Astrocyte of the spinal cord (primary cell): ENCODE data around the gene TMEM120B.

Experiments used
- DNase-seq: peaks from one replicate; pipeline ENCODE4 v3.0.0; 2011; ENCODE audit warnings: low read depth, low spot score
- H3K4me3 ChIP-seq: 2 replicates; pipeline ENCODE4 v1.5.1; 2011; ENCODE audit warnings: low read depth, mild to moderate bottlenecking, low read length, moderate library complexity
- in situ Hi-C: cut with HindIII; loops from 2 replicates; pipeline ENCODE4 v1.10.0; 2017; ENCODE audit warnings: low sequenced_read_pairs
- TF ChIP-seq, protein P1 (sequence below): IDR thresholded peaks from 2 replicates; pipeline ENCODE4 v1.5.1; 2012; ENCODE audit warnings: low read depth, mild to moderate bottlenecking, low read length, inconsistent platforms

Gene TMEM120B

DNA sequence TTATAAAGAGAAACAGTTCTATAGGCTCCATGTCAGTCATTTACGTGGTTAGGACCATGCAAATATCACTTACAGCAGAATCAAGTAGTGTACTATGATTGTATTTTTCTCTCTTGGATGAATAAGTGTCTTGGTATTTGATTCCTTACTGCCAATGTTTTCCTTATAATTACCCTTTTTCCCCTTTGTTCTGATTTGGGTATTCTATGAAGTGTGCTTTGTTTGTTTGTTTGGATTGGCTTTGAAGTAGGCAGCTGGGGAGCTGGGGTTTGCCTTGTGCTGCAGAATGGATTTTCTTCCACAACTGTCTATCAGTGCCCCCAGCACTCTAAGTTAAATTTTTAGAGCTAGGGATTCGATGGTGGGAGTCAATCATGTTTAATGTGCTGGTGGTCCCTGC is 12.4 kb downstream of the TMEM120B start:
- DNase-seq: no peak
- TF ChIP-seq, protein P1, sequence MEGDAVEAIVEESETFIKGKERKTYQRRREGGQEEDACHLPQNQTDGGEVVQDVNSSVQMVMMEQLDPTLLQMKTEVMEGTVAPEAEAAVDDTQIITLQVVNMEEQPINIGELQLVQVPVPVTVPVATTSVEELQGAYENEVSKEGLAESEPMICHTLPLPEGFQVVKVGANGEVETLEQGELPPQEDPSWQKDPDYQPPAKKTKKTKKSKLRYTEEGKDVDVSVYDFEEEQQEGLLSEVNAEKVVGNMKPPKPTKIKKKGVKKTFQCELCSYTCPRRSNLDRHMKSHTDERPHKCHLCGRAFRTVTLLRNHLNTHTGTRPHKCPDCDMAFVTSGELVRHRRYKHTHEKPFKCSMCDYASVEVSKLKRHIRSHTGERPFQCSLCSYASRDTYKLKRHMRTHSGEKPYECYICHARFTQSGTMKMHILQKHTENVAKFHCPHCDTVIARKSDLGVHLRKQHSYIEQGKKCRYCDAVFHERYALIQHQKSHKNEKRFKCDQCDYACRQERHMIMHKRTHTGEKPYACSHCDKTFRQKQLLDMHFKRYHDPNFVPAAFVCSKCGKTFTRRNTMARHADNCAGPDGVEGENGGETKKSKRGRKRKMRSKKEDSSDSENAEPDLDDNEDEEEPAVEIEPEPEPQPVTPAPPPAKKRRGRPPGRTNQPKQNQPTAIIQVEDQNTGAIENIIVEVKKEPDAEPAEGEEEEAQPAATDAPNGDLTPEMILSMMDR: no peak
- H3K4me3 ChIP-seq: no peak overlapping the region
- in situ Hi-C loops: no loop called here

DNA sequence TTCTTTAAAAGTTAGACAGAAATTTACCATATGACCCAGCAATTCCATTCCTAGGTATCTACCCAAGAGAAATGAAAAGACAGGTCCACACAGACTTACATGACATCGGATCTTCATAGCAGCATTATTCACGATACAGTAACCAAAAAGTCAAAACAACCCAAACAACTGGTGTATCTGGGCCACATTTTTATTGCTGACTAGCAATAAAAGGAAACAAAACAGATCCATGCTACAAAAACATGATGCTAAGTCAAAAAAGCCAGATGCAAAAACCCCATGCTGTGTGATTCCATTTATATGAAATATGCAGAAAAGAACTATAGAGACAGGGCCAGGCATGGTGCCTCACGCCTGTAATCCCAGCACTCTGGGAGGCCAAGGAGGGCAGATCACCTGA is 12.9 kb downstream of the TMEM120B start:
- no peak overlapping the region for H3K4me3 ChIP-seq
- TF ChIP-seq, protein P1: no peak
- no peak for DNase-seq
- in situ Hi-C loops: no loop called here

GRCh38 chr12:121729021-121729420 is 16.5 kb downstream of the TMEM120B start:
- in situ Hi-C loops: no loop called here
- no peak overlapping the region for H3K4me3 ChIP-seq
- TF ChIP-seq, protein P1: no peak
- DNase-seq: no peak

GRCh38 chr12:121731473-121731872 is 18.9 kb downstream of the TMEM120B start:
- TF ChIP-seq, protein P1: no peak
- no peak for DNase-seq
- no peak overlapping the region for H3K4me3 ChIP-seq
- in situ Hi-C loops: no loop called here

GRCh38 chr12:121733849-121734248 is 21.3 kb downstream of the TMEM120B start:
- no peak overlapping the region for H3K4me3 ChIP-seq
- no peak for DNase-seq
- TF ChIP-seq, protein P1: no peak
- in situ Hi-C loops: no loop called here

DNA sequence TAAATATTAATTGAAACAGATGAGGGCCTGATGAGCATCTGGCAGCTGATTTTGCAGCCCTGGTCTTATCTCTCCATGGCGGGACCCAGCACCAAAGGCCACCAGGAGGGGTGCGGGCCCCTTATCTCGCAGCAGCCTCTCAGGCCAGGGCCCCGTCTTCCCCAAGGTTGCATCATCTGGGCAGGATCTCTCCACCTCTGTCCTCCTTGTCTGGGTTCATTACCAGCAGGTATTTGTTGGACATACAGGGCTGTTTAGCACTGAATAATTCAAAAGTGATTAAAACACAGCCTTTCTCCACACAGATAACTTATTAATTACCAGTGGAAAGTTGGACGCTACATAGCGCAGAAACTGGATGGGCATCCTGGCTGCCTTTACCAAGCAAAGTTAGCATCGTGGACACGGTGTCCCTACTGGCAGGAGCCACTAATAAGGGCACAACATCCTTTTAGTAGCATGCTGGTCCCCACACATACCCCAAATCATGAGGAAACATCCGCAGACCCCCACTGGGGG is 25.8 kb downstream of the TMEM120B start:
- TF ChIP-seq, protein P1: no peak
- H3K4me3 ChIP-seq: no peak overlapping the region
- no peak for DNase-seq
- in situ Hi-C loops: no loop called here

GRCh38 chr12:121740847-121741246 is 28.3 kb downstream of the TMEM120B start:
- in situ Hi-C loops: no loop called here
- H3K4me3 ChIP-seq: no peak overlapping the region
- no peak for DNase-seq
- TF ChIP-seq, protein P1: no peak
